BLaER1 treated with 17β-estradiol and CSF1 and Interleukin-3, amounts not matched to agents 10 nM and 100 nM (cell line): ENCODE measurements around the gene RNF220.
A peak's percentile ranks its signal among the peaks of the same experiment; 100 is the strongest.

Source experiments
- H3K27ac ChIP-seq, 11 experiments: shearing (Covaris generic); formaldehyde crosslinking; 2 replicates each; pipeline ENCODE4 v1.8.1; 2022
- H3K27me3 ChIP-seq, 11 experiments: shearing (Covaris generic); formaldehyde crosslinking; 2 replicates each; pipeline ENCODE4 v1.8.1; 2022
- H3K36me3 ChIP-seq, 11 experiments: shearing (Covaris generic); formaldehyde crosslinking; 2 replicates each; pipeline ENCODE4 v1.8.1; 2022
- H3K4me1 ChIP-seq, 10 experiments: shearing (Covaris generic); formaldehyde crosslinking; 2 replicates each; pipeline ENCODE4 v1.8.1; 2022
- H3K4me2 ChIP-seq, 11 experiments: shearing (Covaris generic); formaldehyde crosslinking; 2 replicates each; pipeline ENCODE4 v1.8.1; 2022
- H3K4me3 ChIP-seq, 10 experiments: shearing (Covaris generic); formaldehyde crosslinking; 2 replicates each; pipeline ENCODE4 v1.8.1; 2022
- H3K9ac ChIP-seq, 11 experiments: shearing (Covaris generic); formaldehyde crosslinking; 2 replicates each; pipeline ENCODE4 v1.8.1; 2022
- H3K9me3 ChIP-seq, 11 experiments: shearing (Covaris generic); formaldehyde crosslinking; replicated peaks in 1 of 11; 2 replicates each; pipeline ENCODE4 v1.8.1; 2022
- H4K20me1 ChIP-seq, 11 experiments: shearing (Covaris generic); formaldehyde crosslinking; 2 replicates each; pipeline ENCODE4 v1.8.1; 2022
- Cebpa-rat ChIP-seq, 11 experiments: shearing (Covaris generic); IDR thresholded peaks; 2 replicates each; pipeline ENCODE4 v1.8.1; 2022

The RNF220 gene

GRCh38 chr1:44405798-44406736, 1.0 kb downstream of the RNF220 start:
- Histone ChIP-seq H3K9ac (no peak overlapping the region), H3K4me3 (peak overlapping the region in 5 of 10 experiments; percentile 43 to 60 (median 49); a peak in 7 of 20 replicates), H3K4me1 (peaks cover 0 to 25% (median 22%) of the 10 kb centered on the region in 10 experiments; a peak in 15 of 20 replicates), H3K27ac (no peak overlapping the region), H3K27me3 (peaks cover 87 to 100% (median 100%) of the 10 kb centered on the region in 11 experiments), H3K4me2 (peak overlapping the region in 10 of 11 experiments; percentile 48 to 98 (median 70); a peak in 20 of 22 replicates), H3K36me3 (no peaks in the 10 kb centered on the region), H3K9me3 (peaks cover 9 to 14% (median 11%) of the 10 kb centered on the region in 11 experiments), H4K20me1 (peaks cover 0 to 63% (median 47%) of the 10 kb centered on the region in 11 experiments; a peak in 19 of 22 replicates)
- TF ChIP-seq Cebpa-rat (IDR thresholded peaks at IDR 0.05), result no peak

GRCh38 chr1:44406737-44407429, 1.8 kb downstream of the RNF220 start:
- H3K36me3 ChIP-seq, result no peaks in the 10 kb centered on the region
- H4K20me1 ChIP-seq, result peaks cover 0 to 70% (median 50%) of the 10 kb centered on the region in 11 experiments; a peak in 19 of 22 replicates
- no peak for TF ChIP-seq Cebpa-rat (IDR thresholded peaks at IDR 0.05)
- H3K4me3 ChIP-seq, result peak overlapping the region in 7 of 10 experiments; percentile 11 to 33 (median 19); a peak in 6 of 20 replicates
- peaks cover 9 to 17% (median 13%) of the 10 kb centered on the region in 11 experiments for H3K9me3 ChIP-seq
- peaks cover 95 to 100% (median 100%) of the 10 kb centered on the region in 11 experiments for H3K27me3 ChIP-seq
- H3K27ac ChIP-seq, result no peak overlapping the region
- H3K9ac ChIP-seq, result no peak overlapping the region
- peaks cover 0 to 25% (median 22%) of the 10 kb centered on the region in 10 experiments; a peak in 15 of 20 replicates for H3K4me1 ChIP-seq
- peak overlapping the region in 9 of 11 experiments; percentile 7 to 96 (median 25); a peak in 14 of 22 replicates for H3K4me2 ChIP-seq

GRCh38 chr1:44407430-44408211, 2.6 kb downstream of the RNF220 start:
- Histone ChIP-seq H3K27me3 (peaks cover 98 to 100% (median 100%) of the 10 kb centered on the region in 11 experiments), H3K4me1 (peaks cover 0 to 25% (median 22%) of the 10 kb centered on the region in 10 experiments; a peak in 15 of 20 replicates), H3K4me2 (peak overlapping the region in 6 of 11 experiments; percentile 11 to 96 (median 52); a peak in 9 of 22 replicates), H3K4me3 (peak overlapping the region in 7 of 10 experiments; percentile 5 to 33 (median 19); a peak in 10 of 20 replicates), H3K27ac (no peak overlapping the region), H3K9ac (no peak overlapping the region), H4K20me1 (peaks cover 0 to 76% (median 57%) of the 10 kb centered on the region in 11 experiments; a peak in 19 of 22 replicates), H3K36me3 (no peaks in the 10 kb centered on the region), H3K9me3 (peaks cover 9 to 23% (median 13%) of the 10 kb centered on the region in 11 experiments)
- no peak for TF ChIP-seq Cebpa-rat (IDR thresholded peaks at IDR 0.05)

GRCh38 chr1:44408212-44408582, 3.1 kb downstream of the RNF220 start:
- H4K20me1 ChIP-seq, result peaks cover 0 to 82% (median 63%) of the 10 kb centered on the region in 11 experiments; a peak in 19 of 22 replicates
- peak overlapping the region in 1 of 10 experiments; percentile 16; a peak in 2 of 20 replicates for H3K4me3 ChIP-seq
- H3K9me3 ChIP-seq, result peaks cover 9 to 23% (median 13%) of the 10 kb centered on the region in 11 experiments
- no peaks in the 10 kb centered on the region for H3K36me3 ChIP-seq
- H3K27ac ChIP-seq, result no peak overlapping the region
- TF ChIP-seq Cebpa-rat (IDR thresholded peaks at IDR 0.05), result no peak
- H3K9ac ChIP-seq, result no peak overlapping the region
- H3K4me2 ChIP-seq, result no peak overlapping the region
- peaks cover 0 to 25% (median 22%) of the 10 kb centered on the region in 10 experiments; a peak in 15 of 20 replicates for H3K4me1 ChIP-seq
- peaks cover 98 to 100% (median 100%) of the 10 kb centered on the region in 11 experiments for H3K27me3 ChIP-seq

GRCh38 chr1:44408632-44409602, 3.9 kb downstream of the RNF220 start:
- Histone ChIP-seq H3K4me3 (no peak overlapping the region), H4K20me1 (peaks cover 0 to 87% (median 64%) of the 10 kb centered on the region in 11 experiments; a peak in 19 of 22 replicates), H3K27ac (no peak overlapping the region), H3K36me3 (no peaks in the 10 kb centered on the region), H3K27me3 (peaks cover 99 to 100% (median 100%) of the 10 kb centered on the region in 11 experiments), H3K9ac (no peak overlapping the region), H3K4me1 (peaks cover 0 to 25% (median 22%) of the 10 kb centered on the region in 10 experiments; a peak in 15 of 20 replicates), H3K9me3 (peaks cover 9 to 23% (median 13%) of the 10 kb centered on the region in 11 experiments), H3K4me2 (no peak overlapping the region)
- no peak for TF ChIP-seq Cebpa-rat (IDR thresholded peaks at IDR 0.05)

- peaks cover 0 to 87% (median 64%) of the 10 kb centered on the region in 11 experiments; a peak in 19 of 22 replicates for H4K20me1 ChIP-seq
- no peak overlapping the region for H3K4me2 ChIP-seq
- peaks cover 99 to 100% (median 100%) of the 10 kb centered on the region in 11 experiments for H3K27me3 ChIP-seq
- peaks cover 0 to 25% (median 22%) of the 10 kb centered on the region in 10 experiments; a peak in 15 of 20 replicates for H3K4me1 ChIP-seq
- peaks cover 9 to 23% (median 13%) of the 10 kb centered on the region in 11 experiments for H3K9me3 ChIP-seq
- no peak overlapping the region for H3K9ac ChIP-seq
- TF ChIP-seq Cebpa-rat (IDR thresholded peaks at IDR 0.05), result no peak
- H3K36me3 ChIP-seq, result no peaks in the 10 kb centered on the region
- no peak overlapping the region for H3K4me3 ChIP-seq
- no peak overlapping the region for H3K27ac ChIP-seq
Observed at GRCh38 chr1:44409757-44410156, 4.7 kb downstream of the RNF220 start.

DNA sequence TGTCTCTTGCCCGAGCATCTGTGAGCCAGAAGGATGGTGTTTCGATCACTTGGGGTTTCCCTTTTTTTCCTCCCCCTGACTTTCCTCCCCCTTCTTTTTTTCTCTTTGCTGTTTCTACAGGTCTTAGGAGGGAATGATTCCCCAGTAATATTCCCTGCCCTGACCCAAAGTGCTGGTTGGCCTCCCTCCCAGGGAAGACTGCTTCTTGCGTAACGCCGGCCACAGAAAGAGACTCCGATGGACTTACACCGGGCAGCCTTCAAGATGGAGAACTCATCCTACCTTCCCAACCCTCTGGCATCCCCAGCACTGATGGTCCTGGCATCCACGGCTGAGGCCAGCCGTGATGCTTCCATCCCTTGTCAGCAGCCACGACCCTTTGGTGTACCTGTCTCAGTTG, 6.8 kb downstream of the RNF220 start:
- TF ChIP-seq Cebpa-rat (IDR thresholded peaks at IDR 0.05), result peak in 1 of 11 experiments; percentile 62; a peak in 1 of 22 replicates
- H3K4me1 ChIP-seq, result peaks cover 0 to 11% (median 3%) of the 10 kb centered on the region in 10 experiments; a peak in 10 of 20 replicates
- no peak overlapping the region for H3K4me3 ChIP-seq
- H3K27ac ChIP-seq, result no peak overlapping the region
- H3K36me3 ChIP-seq, result no peaks in the 10 kb centered on the region
- peaks cover 0 to 78% (median 52%) of the 10 kb centered on the region in 11 experiments; a peak in 18 of 22 replicates for H4K20me1 ChIP-seq
- no peak overlapping the region for H3K9ac ChIP-seq
- H3K4me2 ChIP-seq, result no peak overlapping the region
- peaks cover 9 to 23% (median 13%) of the 10 kb centered on the region in 11 experiments for H3K9me3 ChIP-seq
- peaks cover 100% of the 10 kb centered on the region in 11 experiments for H3K27me3 ChIP-seq
